GM12865 (cell line): ENCODE measurements around the gene CYP4F11.
"Not testable (repeated sequence)": the region's sequence is repeated elsewhere in the genome, so short reads cannot be mapped to it uniquely, and the experiment has no call there.

Source experiments
- DNase-seq: peaks from one replicate; pipeline ENCODE4 v3.0.0; 2010; ENCODE audit warnings: low read depth
- H3K4me3 ChIP-seq: 2 replicates; pipeline ENCODE4 v1.5.1; 2011; ENCODE audit warnings: mild to moderate bottlenecking, low read depth, low read length, control low read depth
- CTCF ChIP-seq: IDR thresholded peaks from 2 replicates; pipeline ENCODE4 v1.5.1; 2011; ENCODE audit warnings: low read length, control low read depth, low read depth, inconsistent platforms; ENCODE audit not compliant: insufficient read depth; ENCODE audit errors: missing control alignments

Gene CYP4F11

GRCh38 chr19:15934332-15935078 lies at the start of gene CYP4F11:
CYP4F11 (minus strand) TSS chr19:15934529; CDS start chr19:15934408, 121 bp downstream.
- no peak within 1 kb of the TSS for H3K4me3 ChIP-seq
- TF ChIP-seq CTCF = no peak
- no peak for DNase-seq

- no peak overlapping the region for H3K4me3 ChIP-seq
- TF ChIP-seq CTCF = no peak
- DNase-seq = no peak
Observed at GRCh38 chr19:15979293-15979692, 45.0 kb upstream of the CYP4F11 start.

GRCh38 chr19:15977690-15978089 lies 43.4 kb upstream of the CYP4F11 start:
- no peak overlapping the region for H3K4me3 ChIP-seq
- DNase-seq = no peak
- no peak for TF ChIP-seq CTCF

- no peak for DNase-seq
- no peak for TF ChIP-seq CTCF
- no peak overlapping the region for H3K4me3 ChIP-seq
Observed at GRCh38 chr19:15976836-15977689, 42.7 kb upstream of the CYP4F11 start.

- DNase-seq = no peak
- no peak overlapping the region for H3K4me3 ChIP-seq
- TF ChIP-seq CTCF = no peak
Observed at GRCh38 chr19:15974856-15975255, 40.5 kb upstream of the CYP4F11 start.

- H3K4me3 ChIP-seq, DNase-seq: not testable (repeated sequence)
Observed at GRCh38 chr19:15972043-15972442, 37.7 kb upstream of the CYP4F11 start.

GRCh38 chr19:15971224-15971780 lies 37.0 kb upstream of the CYP4F11 start:
- DNase-seq = peak; percentile 5
- no peak overlapping the region for H3K4me3 ChIP-seq
- no peak for TF ChIP-seq CTCF
